ENCODE measurements around the gene SPATA13. TPM values are rescaled to one million over a fixed set of nuclear protein-coding genes. Genes with fewer than 3 reads are reported as not detected.

Gene SPATA13
- 25.9 and 31.1 TPM in 2 replicates for total RNA-seq (2013; cell fraction: nucleolus; rRNA removed)
- total RNA-seq (2014; rRNA removed), result 11.1 and 12.2 TPM in 2 replicates
- total RNA-seq (2014; rRNA removed; fragmentation: Illumina TruSeq; extraction: Trizol), result 10.1 and 10.5 TPM in 2 replicates
- 10.3 and 10.7 TPM in 2 replicates for total RNA-seq (2021)
- polyA plus RNA-seq (2011; ENCODE audit: low read depth), result 4.2 TPM
- polyA plus RNA-seq (2011; rRNA removed), result 10.9 and 11.7 TPM in 2 replicates
- polyA plus RNA-seq (2011; cell fraction: cytosol; rRNA removed), result 7.1 and 8.5 TPM in 2 replicates
- 9.4 and 10.8 TPM in 2 replicates for polyA plus RNA-seq (2011; cell fraction: nucleus; rRNA removed)
- polyA plus RNA-seq (2012), result 5.1 and 7.6 TPM in 2 replicates
- 10.9 and 11.7 TPM in 2 replicates for polyA plus RNA-seq (2014; fragmentation: Illumina TruSeq; extraction: Trizol)
- 1 to 10 TPM; 2.4 to 2.7 TPM for polyA plus RNA-seq (2014; fragmentation: Nextera tagmentation; extraction: Ambion mirVana)
- 10.2 and 10.6 TPM in 2 replicates for polyA plus RNA-seq (2014; rRNA removed)
- 1 to 10 TPM; 5.4 to 5.5 TPM for polyA plus RNA-seq (2016; fragmentation: Nextera tagmentation; extraction: Ambion mirVana)
- polyA minus RNA-seq (2011; rRNA and poly(A)+ RNA removed), result 16.5 and 20.6 TPM in 2 replicates
- 5.6 and 6.3 TPM in 2 replicates for polyA minus RNA-seq (2011; cell fraction: cytosol; rRNA and poly(A)+ RNA removed)
- polyA minus RNA-seq (2011; cell fraction: nucleus; rRNA and poly(A)+ RNA removed), result 8.5 and 13.2 TPM in 2 replicates
- percentile 65 among the genes with signal in this experiment for Bru-seq, nascent RNA
- percentile 86 among the genes with signal in this experiment for BruChase-seq, experiment 1, labeled RNA remaining after a 6-hour chase
- BruChase-seq, experiment 2, labeled RNA remaining after a 2-hour chase, result percentile 94 among the genes with signal in this experiment
- long read RNA-seq, experiment 1, partial matches to known transcripts, result 1 of 6 reads
- long read RNA-seq, experiment 1, other reads (novel, unspliced or antisense), result 1 of 6 reads
- long read RNA-seq, experiment 2, transcript SPATA13-204 (10 exons, 3,026 nt), result major isoform, 27 of 46 reads
- long read RNA-seq, experiment 2, partial matches to known transcripts, result 2 of 46 reads
- long read RNA-seq, experiment 2, other reads (novel, unspliced or antisense), result 17 of 46 reads

DNA sequence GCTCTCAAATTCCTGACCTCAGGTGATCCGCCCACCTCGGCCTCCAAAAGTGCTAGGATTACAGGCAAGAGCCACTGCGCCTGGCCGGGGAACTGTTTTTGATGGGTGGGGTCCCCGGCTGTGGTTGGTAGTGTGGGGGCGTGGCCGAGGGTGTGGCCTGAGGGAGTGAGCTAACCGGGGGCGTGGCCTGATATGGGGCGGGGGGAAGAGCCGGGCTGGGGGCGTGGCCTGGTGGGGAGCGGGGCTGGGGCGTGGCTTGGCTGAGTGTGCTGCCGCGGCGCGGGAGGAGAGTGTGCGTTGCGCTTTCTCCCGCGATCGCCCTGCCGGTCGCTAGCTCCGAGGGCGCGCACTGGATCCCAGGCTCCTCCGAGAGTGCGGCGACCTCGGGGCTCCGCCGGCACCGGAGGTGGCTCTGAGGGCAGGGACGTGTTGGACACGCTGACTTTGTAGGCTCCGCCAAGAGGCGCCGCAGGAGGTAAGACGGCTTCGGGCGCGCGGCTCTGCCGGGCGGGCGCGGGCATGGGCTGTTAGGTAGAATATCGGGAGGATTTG, at the start of gene SPATA13:
SPATA13 (plus strand) TSS at position 263 of the 552 bp plus-strand sequence. CDS start 62,210 bp downstream, outside the sequence.
- 1% methylated on average over 46 of the region's 50 CpGs for WGBS (ENCODE audit: insufficient coverage, insufficient replicate concordance, low lambda C conversion rate, missing lambda C conversion rate)
- Histone ChIP-seq H3K79me2 (ENCODE audit: control insufficient read depth, insufficient read depth, low read length) (no peaks in the 10 kb centered on the region), H3K4me1 (ENCODE audit: control insufficient read depth, insufficient read depth, low read length) (no peaks in the 10 kb centered on the region; the same call in 1 of the 2 replicates), H3K9ac (ENCODE audit: control insufficient read depth, insufficient read depth, low read length) (no peak within 1 kb of the TSS; the same call in 1 of the 2 replicates), H3K4me2 (ENCODE audit: control insufficient read depth, insufficient read depth) (peak within 1 kb of the TSS; percentile 86), H3K27me3 (replicated peaks in 1 of 2; ENCODE audit: control insufficient read depth in 2 of 2, insufficient read depth in 2 of 2, low read length in 1 of 2) (peaks cover 0 to 16% of the 10 kb centered on the region in 2 experiments; a peak in 2 of 4 replicates), H3K27ac (ENCODE audit: control insufficient read depth, insufficient read depth) (no peak within 1 kb of the TSS), H2AFZ (ENCODE audit: control insufficient read depth, low read depth, low read length) (peak within 1 kb of the TSS; percentile 20), H3K36me3 (ENCODE audit: control insufficient read depth in 2 of 2, insufficient read depth in 2 of 2, low read length in 1 of 2) (no peaks in the 10 kb centered on the region), H3K4me3 (peak within 1 kb of the TSS; percentile 71), H4K20me1 (ENCODE audit: control insufficient read depth, insufficient read depth) (no peaks in the 10 kb centered on the region), H3K9me3 (replicated peaks; ENCODE audit: control insufficient read depth, insufficient read depth, low read length) (no peaks in the 10 kb centered on the region)
- peak; percentile 98 for ATAC-seq
- RAD21 ChIA-PET (ENCODE audit: unreplicated experiment), result interaction anchor here (1.0 kb wide), 1 partner anchor 68 kb away, joined by 4 read pairs; no protein-coding TSS in a partner anchor
- CTCF ChIA-PET, result interaction anchor here (0.7 kb wide), 1 partner anchor 279 kb away, joined by 3 read pairs; no protein-coding TSS in a partner anchor
- peak; percentile 31 for FAIRE-seq
- SMC1A ChIA-PET (ENCODE audit: uncharacterized antibody, unreplicated experiment), result interaction anchor here (0.8 to 1.5 kb wide), 2 partner anchors 41 to 273 kb away, joined by 3 to 4 read pairs; no protein-coding TSS in a partner anchor
- peak; percentile 26 for DNase-seq (ENCODE audit: low read depth, low spot score)
- POLR2A ChIA-PET, result interaction anchor here (0.6 kb wide), 1 partner anchor 50 kb away, joined by 4 read pairs; no protein-coding TSS in a partner anchor
- BruUV-seq (replicated peaks), result no TSS peak
- in situ Hi-C loops (cut with MboI), result no loop called here
- intact Hi-C loops (cut with micrococcal nuclease; ENCODE audit: unreplicated experiment), result no loop called here
- TF ChIP-seq NBN (IDR thresholded peaks at IDR 0.05) (no peak), TCF12 (IDR thresholded peaks at IDR 0.05; ENCODE audit: low read depth, low read length) (no peak), SRF (IDR thresholded peaks at IDR 0.05; ENCODE audit: low read depth in 2 of 2, low read length in 2 of 2) (0 out of 4 replicates have a peak, but pooled peaks of 1 of the 2 experiments have one; percentile 52), NR2C1 (IDR thresholded peaks at IDR 0.05) (no peak), EGR1 (IDR thresholded peaks at IDR 0.05; ENCODE audit: borderline replicate concordance in 1 of 2, low read depth in 2 of 2, low read length in 2 of 2) (peak in 1 of 2 experiments; percentile 28; a peak in 1 of 3 replicates), KAT2A (conservative IDR thresholded peaks at IDR 0.05; ENCODE audit: control insufficient read depth, low read depth, low read length) (no peak), SPI1 (IDR thresholded peaks at IDR 0.05; ENCODE audit: borderline replicate concordance, insufficient read depth, low read depth, low read length) (no peak)
- TF ChIP-seq, protein P1, sequence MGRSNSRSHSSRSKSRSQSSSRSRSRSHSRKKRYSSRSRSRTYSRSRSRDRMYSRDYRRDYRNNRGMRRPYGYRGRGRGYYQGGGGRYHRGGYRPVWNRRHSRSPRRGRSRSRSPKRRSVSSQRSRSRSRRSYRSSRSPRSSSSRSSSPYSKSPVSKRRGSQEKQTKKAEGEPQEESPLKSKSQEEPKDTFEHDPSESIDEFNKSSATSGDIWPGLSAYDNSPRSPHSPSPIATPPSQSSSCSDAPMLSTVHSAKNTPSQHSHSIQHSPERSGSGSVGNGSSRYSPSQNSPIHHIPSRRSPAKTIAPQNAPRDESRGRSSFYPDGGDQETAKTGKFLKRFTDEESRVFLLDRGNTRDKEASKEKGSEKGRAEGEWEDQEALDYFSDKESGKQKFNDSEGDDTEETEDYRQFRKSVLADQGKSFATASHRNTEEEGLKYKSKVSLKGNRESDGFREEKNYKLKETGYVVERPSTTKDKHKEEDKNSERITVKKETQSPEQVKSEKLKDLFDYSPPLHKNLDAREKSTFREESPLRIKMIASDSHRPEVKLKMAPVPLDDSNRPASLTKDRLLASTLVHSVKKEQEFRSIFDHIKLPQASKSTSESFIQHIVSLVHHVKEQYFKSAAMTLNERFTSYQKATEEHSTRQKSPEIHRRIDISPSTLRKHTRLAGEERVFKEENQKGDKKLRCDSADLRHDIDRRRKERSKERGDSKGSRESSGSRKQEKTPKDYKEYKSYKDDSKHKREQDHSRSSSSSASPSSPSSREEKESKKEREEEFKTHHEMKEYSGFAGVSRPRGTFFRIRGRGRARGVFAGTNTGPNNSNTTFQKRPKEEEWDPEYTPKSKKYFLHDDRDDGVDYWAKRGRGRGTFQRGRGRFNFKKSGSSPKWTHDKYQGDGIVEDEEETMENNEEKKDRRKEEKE (IDR thresholded peaks at IDR 0.05), result no peak
- TF ChIP-seq, protein P2, sequence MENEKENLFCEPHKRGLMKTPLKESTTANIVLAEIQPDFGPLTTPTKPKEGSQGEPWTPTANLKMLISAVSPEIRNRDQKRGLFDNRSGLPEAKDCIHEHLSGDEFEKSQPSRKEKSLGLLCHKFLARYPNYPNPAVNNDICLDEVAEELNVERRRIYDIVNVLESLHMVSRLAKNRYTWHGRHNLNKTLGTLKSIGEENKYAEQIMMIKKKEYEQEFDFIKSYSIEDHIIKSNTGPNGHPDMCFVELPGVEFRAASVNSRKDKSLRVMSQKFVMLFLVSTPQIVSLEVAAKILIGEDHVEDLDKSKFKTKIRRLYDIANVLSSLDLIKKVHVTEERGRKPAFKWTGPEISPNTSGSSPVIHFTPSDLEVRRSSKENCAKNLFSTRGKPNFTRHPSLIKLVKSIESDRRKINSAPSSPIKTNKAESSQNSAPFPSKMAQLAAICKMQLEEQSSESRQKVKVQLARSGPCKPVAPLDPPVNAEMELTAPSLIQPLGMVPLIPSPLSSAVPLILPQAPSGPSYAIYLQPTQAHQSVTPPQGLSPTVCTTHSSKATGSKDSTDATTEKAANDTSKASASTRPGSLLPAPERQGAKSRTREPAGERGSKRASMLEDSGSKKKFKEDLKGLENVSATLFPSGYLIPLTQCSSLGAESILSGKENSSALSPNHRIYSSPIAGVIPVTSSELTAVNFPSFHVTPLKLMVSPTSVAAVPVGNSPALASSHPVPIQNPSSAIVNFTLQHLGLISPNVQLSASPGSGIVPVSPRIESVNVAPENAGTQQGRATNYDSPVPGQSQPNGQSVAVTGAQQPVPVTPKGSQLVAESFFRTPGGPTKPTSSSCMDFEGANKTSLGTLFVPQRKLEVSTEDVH (IDR thresholded peaks at IDR 0.05; ENCODE audit: low read depth, partially characterized antibody), result no peak
- TF ChIP-seq, protein P3, sequence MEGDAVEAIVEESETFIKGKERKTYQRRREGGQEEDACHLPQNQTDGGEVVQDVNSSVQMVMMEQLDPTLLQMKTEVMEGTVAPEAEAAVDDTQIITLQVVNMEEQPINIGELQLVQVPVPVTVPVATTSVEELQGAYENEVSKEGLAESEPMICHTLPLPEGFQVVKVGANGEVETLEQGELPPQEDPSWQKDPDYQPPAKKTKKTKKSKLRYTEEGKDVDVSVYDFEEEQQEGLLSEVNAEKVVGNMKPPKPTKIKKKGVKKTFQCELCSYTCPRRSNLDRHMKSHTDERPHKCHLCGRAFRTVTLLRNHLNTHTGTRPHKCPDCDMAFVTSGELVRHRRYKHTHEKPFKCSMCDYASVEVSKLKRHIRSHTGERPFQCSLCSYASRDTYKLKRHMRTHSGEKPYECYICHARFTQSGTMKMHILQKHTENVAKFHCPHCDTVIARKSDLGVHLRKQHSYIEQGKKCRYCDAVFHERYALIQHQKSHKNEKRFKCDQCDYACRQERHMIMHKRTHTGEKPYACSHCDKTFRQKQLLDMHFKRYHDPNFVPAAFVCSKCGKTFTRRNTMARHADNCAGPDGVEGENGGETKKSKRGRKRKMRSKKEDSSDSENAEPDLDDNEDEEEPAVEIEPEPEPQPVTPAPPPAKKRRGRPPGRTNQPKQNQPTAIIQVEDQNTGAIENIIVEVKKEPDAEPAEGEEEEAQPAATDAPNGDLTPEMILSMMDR (IDR thresholded peaks at IDR 0.05 in 2 of 3, conservative IDR thresholded peaks at IDR 0.05 in 1 of 3; ENCODE audit: control insufficient read depth in 2 of 3, extremely low read depth in 1 of 3, insufficient read depth in 1 of 3, low read depth in 3 of 3, low read length in 3 of 3), result no peak

Data from GM12878 (cell line).